ENCODE data around the gene CUX1. TPM values are rescaled to one million over a fixed set of nuclear protein-coding genes. Genes with fewer than 3 reads are reported as not detected.

Gene CUX1
- total and polyA plus RNA-seq, 9 donors: 42.2 to 151 (median 126) TPM

GRCh38 chr7:102210787-102211186 is 393.4 kb downstream of the CUX1 start:
- Histone ChIP-seq H3K27ac (no peak overlapping the region), H3K27me3 (no peaks in the 10 kb centered on the region), H3K9me3 (no peaks in the 10 kb centered on the region), H3K4me1 (ENCODE audit: insufficient read depth) (no peaks in the 10 kb centered on the region), H3K36me3 (no peaks in the 10 kb centered on the region), H3K4me3 (no peak overlapping the region)
- intact Hi-C loops (cut with DNase I): loop anchor here in 1 of 4 donors (10.0 kb wide), 1 partner anchor 396 kb away; the partner anchor contains the start of gene CUX1
- WGBS, 3 donors: 53 to 74% (median 68%) methylated on average over 13 of the region's 13 CpGs
- DNase-seq: no peak
- no peak for TF ChIP-seq EP300 (IDR thresholded peaks at IDR 0.05)
- TF ChIP-seq CTCF (IDR thresholded peaks at IDR 0.05): no peak
- TF ChIP-seq POLR2A (IDR thresholded peaks at IDR 0.05): no peak

- intact Hi-C loops (cut with DNase I): loop anchor here in 1 of 4 donors (10.0 kb wide), 1 partner anchor 397 kb away; the partner anchor contains the start of gene CUX1
- Histone ChIP-seq H3K9me3 (no peaks in the 10 kb centered on the region), H3K36me3 (no peaks in the 10 kb centered on the region), H3K4me3 (no peak overlapping the region), H3K27me3 (no peaks in the 10 kb centered on the region), H3K4me1 (ENCODE audit: insufficient read depth) (no peaks in the 10 kb centered on the region), H3K27ac (no peak overlapping the region)
- 91 to 93% (median 92%) methylated on average over 22 of the region's 22 CpGs for WGBS, 3 donors
- DNase-seq: no peak
- TF ChIP-seq EP300 (IDR thresholded peaks at IDR 0.05): no peak
- TF ChIP-seq CTCF (IDR thresholded peaks at IDR 0.05): no peak
- TF ChIP-seq POLR2A (IDR thresholded peaks at IDR 0.05): no peak
Observed at GRCh38 chr7:102211590-102212550, 394.4 kb downstream of the CUX1 start.

GRCh38 chr7:102214477-102215072 is 397.1 kb downstream of the CUX1 start:
- Histone ChIP-seq H3K4me1 (ENCODE audit: insufficient read depth) (no peaks in the 10 kb centered on the region), H3K27ac (no peak overlapping the region), H3K4me3 (no peak overlapping the region), H3K36me3 (no peaks in the 10 kb centered on the region), H3K9me3 (no peaks in the 10 kb centered on the region), H3K27me3 (no peaks in the 10 kb centered on the region)
- 80 to 87% (median 81%) methylated on average over 15 of the region's 15 CpGs for WGBS, 3 donors
- no peak for DNase-seq
- intact Hi-C loops (cut with DNase I): loop anchor here in 1 of 4 donors (10.0 kb wide), 1 partner anchor 400 kb away; the partner anchor contains the start of gene CUX1
- TF ChIP-seq CTCF (IDR thresholded peaks at IDR 0.05) (no peak), POLR2A (IDR thresholded peaks at IDR 0.05) (no peak), EP300 (IDR thresholded peaks at IDR 0.05) (no peak)

- TF ChIP-seq CTCF (IDR thresholded peaks at IDR 0.05) (no peak), EP300 (IDR thresholded peaks at IDR 0.05) (no peak), POLR2A (IDR thresholded peaks at IDR 0.05) (no peak)
- H3K27ac ChIP-seq: no peak overlapping the region
- H3K4me3 ChIP-seq: no peak overlapping the region
- H3K9me3 ChIP-seq: no peaks in the 10 kb centered on the region
- no peaks in the 10 kb centered on the region for H3K4me1 ChIP-seq (ENCODE audit: insufficient read depth)
- no peaks in the 10 kb centered on the region for H3K27me3 ChIP-seq
- intact Hi-C loops (cut with DNase I): loop anchor here in 1 of 4 donors (10.0 kb wide), 1 partner anchor 400 kb away; the partner anchor contains the start of gene CUX1
- DNase-seq: no peak
- H3K36me3 ChIP-seq: no peaks in the 10 kb centered on the region
- 76 to 84% (median 81%) methylated on average over 7 of the region's 7 CpGs for whole genome bisulfite sequencing, 3 donors
Observed at GRCh38 chr7:102215256-102215655, 397.8 kb downstream of the CUX1 start.

Measured in ovary (tissue), 9 donors.